GM18507 (cell line): Measurements from ENCODE around the gene ZNF343.
"Not testable (repeated sequence)": the region's sequence is repeated elsewhere in the genome, so short reads cannot be mapped to it uniquely, and the experiment has no call there.

ENCODE experiments used
- DNase-seq: peaks from one replicate; pipeline ENCODE4 v3.0.0; 2011; ENCODE audit warnings: low read depth; ENCODE audit not compliant: insufficient read length; ENCODE audit errors: extremely low spot score
- FAIRE-seq: peaks from 2 replicates; lab custom pipeline; 2011; peaks lifted over from hg19 to GRCh38; lab: Jason Lieb, UNC

The ZNF343 gene

GRCh38 chr20:2508631-2509467, at the start of gene ZNF343:
Gene ZNF343, minus strand, starts transcription at chr20:2508915. Its CDS starts 15,020 bp downstream, at chr20:2493895.
- DNase-seq (peak; percentile 83), FAIRE-seq (peak; percentile 95)

- no peak for FAIRE-seq
- DNase-seq, result no peak
Observed at GRCh38 chr20:2557873-2558580, 49.3 kb upstream of the ZNF343 start.

- DNase-seq, result no peak
- FAIRE-seq, result no peak
Observed at GRCh38 chr20:2545594-2545993, 36.9 kb upstream of the ZNF343 start.

GRCh38 chr20:2544211-2544610, 35.5 kb upstream of the ZNF343 start:
- no peak for DNase-seq
- no peak for FAIRE-seq

GRCh38 chr20:2542361-2542760, 33.6 kb upstream of the ZNF343 start:
- DNase-seq (no peak), FAIRE-seq (no peak)

- DNase-seq, result no peak
- no peak for FAIRE-seq
Observed at GRCh38 chr20:2541940-2542339, 33.2 kb upstream of the ZNF343 start.

GRCh38 chr20:2538931-2539720, 30.4 kb upstream of the ZNF343 start:
- DNase-seq, result no peak
- no peak for FAIRE-seq

- FAIRE-seq, result no peak
- DNase-seq, result no peak
Observed at GRCh38 chr20:2538356-2538755, 29.6 kb upstream of the ZNF343 start.

- FAIRE-seq, result no peak
- no peak for DNase-seq
Observed at GRCh38 chr20:2537101-2537500, 28.4 kb upstream of the ZNF343 start.

- FAIRE-seq, result no peak
- no peak for DNase-seq
Observed at GRCh38 chr20:2536560-2536986, 27.9 kb upstream of the ZNF343 start, which contains the start of gene TMC2. Gene TMC2, plus strand, starts transcription at chr20:2536573. Its CDS starts 49 bp downstream, at chr20:2536622.

- FAIRE-seq (no peak), DNase-seq (no peak)
Observed at GRCh38 chr20:2535711-2536559, 27.2 kb upstream of the ZNF343 start.

- FAIRE-seq (no peak), DNase-seq (no peak)
Observed at GRCh38 chr20:2533118-2533517, 24.4 kb upstream of the ZNF343 start.

GRCh38 chr20:2528671-2529271, 20.1 kb upstream of the ZNF343 start:
- DNase-seq (no peak), FAIRE-seq (no peak)

GRCh38 chr20:2527762-2528161, 19.0 kb upstream of the ZNF343 start:
- FAIRE-seq, result no peak
- DNase-seq, result no peak

GRCh38 chr20:2526218-2526583, 17.5 kb upstream of the ZNF343 start:
- DNase-seq, FAIRE-seq: not testable (repeated sequence)

- no peak for DNase-seq
Observed at GRCh38 chr20:2524709-2525506, 16.2 kb upstream of the ZNF343 start.

GRCh38 chr20:2523919-2524708, 15.4 kb upstream of the ZNF343 start:
- DNase-seq (peak; percentile 79), FAIRE-seq (peak; percentile 69)

More at GRCh38 chr20:2524709-2525506, 16.2 kb upstream of the ZNF343 start:
- FAIRE-seq, result no peak
